Activated CD8-positive, alpha-beta memory T cell treated with anti-CD3 and anti-CD28 coated beads for 24 hours (primary cell): Measurements from ENCODE around the gene TMEM145.

Experiments used
- DNase-seq: peaks from one replicate; pipeline ENCODE4 v3.0.0-alpha.2; 2020

Gene TMEM145

GRCh38 chr19:42366673-42367072 lies 53.6 kb downstream of the TMEM145 start:
- DNase-seq: no peak

- no peak for DNase-seq
These were observed 54.8 kb downstream of the TMEM145 start for GRCh38 chr19:42367929-42368328.

GRCh38 chr19:42368360-42368759 lies 55.3 kb downstream of the TMEM145 start:
- no peak for DNase-seq

GRCh38 chr19:42368765-42369164 lies 55.7 kb downstream of the TMEM145 start:
- DNase-seq: no peak

GRCh38 chr19:42369433-42370067 lies 56.4 kb downstream of the TMEM145 start:
- no peak for DNase-seq

GRCh38 chr19:42370068-42370520 lies 57.0 kb downstream of the TMEM145 start:
- no peak for DNase-seq

GRCh38 chr19:42370626-42371175 lies 57.6 kb downstream of the TMEM145 start:
- no peak for DNase-seq
